K562 (cell line): Measurements from ENCODE around the gene ST6GALNAC2. TPM values are rescaled to one million over a fixed set of nuclear protein-coding genes. Genes with fewer than 3 reads are reported as not detected.

Source experiments
- EGR1 ChIP-seq: fragments of 450-650 bp; conservative IDR thresholded peaks from 2 replicates; pipeline ENCODE4 v1.6.1; 2017; ENCODE audit warnings: mild to moderate bottlenecking
- MGA ChIP-seq: fragments of 450-650 bp; IDR thresholded peaks from 2 replicates; pipeline ENCODE4 v1.6.1; 2016; ENCODE audit warnings: mild to moderate bottlenecking, moderate library complexity
- SNIP1 ChIP-seq: fragments of 450-650 bp; IDR thresholded peaks from 2 replicates; pipeline ENCODE4 v1.7.1; 2017; ENCODE audit warnings: low read depth, mild to moderate bottlenecking
- SPI1 ChIP-seq: IDR thresholded peaks from 2 replicates; pipeline ENCODE4 v1.6.1; 2011; ENCODE audit warnings: low read depth, low read length, control low read depth, borderline replicate concordance
- SRF ChIP-seq, 2 experiments: fragments of 250-450, 450-650 bp in 1 of 2; sonication (Bioruptor Pico) in 1 of 2; sonication (generic) in 1 of 2; formaldehyde crosslinking; IDR thresholded peaks; 2 replicates each; pipeline versions ENCODE4 v1.5.0 to v1.5.1; 2020 to 2022; ENCODE audit warnings: mild to moderate bottlenecking in 1 of 2, missing genetic modification reagents in 1 of 2
- ZNF174 ChIP-seq: fragments of 250-450 bp; sonication (Bioruptor Pico); IDR thresholded peaks from 2 replicates; pipeline ENCODE4 v1.4.0; 2020; ENCODE audit warnings: mild to moderate bottlenecking
- ZNF224 ChIP-seq: sonication (generic); formaldehyde crosslinking; IDR thresholded peaks from 2 replicates; pipeline ENCODE4 v1.8.0; 2022; ENCODE audit warnings: mild to moderate bottlenecking, missing genetic modification reagents
- polyA plus RNA-seq, 8 experiments: library from polyadenylated mRNA; depleted of rRNA in 4 of 8; stranded (reverse) in 5 of 8; unstranded in 3 of 8; fragments of >200 nt; fragmentation: Nextera tagmentation in 2 of 8; fragmentation: Illumina TruSeq in 1 of 8; extraction: Ambion mirVana in 2 of 8; extraction: Trizol in 1 of 8; gene quantifications; 2 replicates each; pipeline versions ENCODE4 v1.2.1 to v1.2.3, GENCODE V29; 2011 to 2014; ENCODE audit warnings: inconsistent platforms in 1 of 8, missing spikeins in 1 of 8
- total RNA-seq, 7 experiments: library from RNA; depleted of rRNA in 6 of 7; stranded (reverse); fragments of >200 nt in 6 of 7; fragmentation: Illumina TruSeq in 2 of 7; extraction: Trizol in 2 of 7; gene quantifications; 2 replicates each; pipeline versions ENCODE4 v1.2.1 to v1.2.3, GENCODE V29; 2011 to 2021; ENCODE audit warnings: low replicate concordance in 1 of 7

Gene ST6GALNAC2
- total and polyA plus RNA-seq, 9 of the 15 experiments (the other 6 are each of a cell fraction or from before 2014, with no cell fraction given): 0.18 TPM; not detected in 8

GRCh38 chr17:76530095-76530723, 55.5 kb downstream of the ST6GALNAC2 start (continued):
- TF ChIP-seq MGA (peak; percentile 16; the same call in 1 of the 2 replicates), ZNF224 (CRISPR knock-in tag) (no peak), SRF (CRISPR knock-in tag; IDR thresholded peaks at IDR 0.05) (no peak; a peak in 1 of 4 replicates), EGR1 (no peak), ZNF174 (no peak), SPI1 (peak; percentile 62; the same call in 1 of the 2 replicates), SNIP1 (no peak)
